Keratinocyte (primary cell): ENCODE results near the gene ZFP91.

Experiments used
- CTCF ChIP-seq, 3 experiments: IDR thresholded peaks in 1 of 3; conservative IDR thresholded peaks in 1 of 3; optimal IDR thresholded peaks in 1 of 3; 2 replicates in 2 of 3; 3 replicates in 1 of 3; pipeline versions ENCODE3 to v1.5.1; 2011; ENCODE audit warnings: low read length in 3 of 3, mild to moderate bottlenecking in 3 of 3, moderate library complexity in 2 of 3, control low read depth in 1 of 3, inconsistent platforms in 1 of 3; ENCODE audit not compliant: insufficient read depth in 2 of 3; ENCODE audit errors: extremely low read depth in 1 of 3
- EZH2 ChIP-seq: IDR thresholded peaks from one replicate; pipeline ENCODE4 v1.6.1; 2012; ENCODE audit warnings: inconsistent platforms, mild to moderate bottlenecking, low read length, moderate library complexity

- TF ChIP-seq CTCF (optimal IDR thresholded peaks at IDR 0.05 in 1 of 3, IDR thresholded peaks at IDR 0.05 in 1 of 3, conservative IDR thresholded peaks at IDR 0.05 in 1 of 3; ENCODE audit: extremely low read depth in 1 of 3, insufficient read depth in 2 of 3, low read length in 3 of 3) (no peak), EZH2 (no peak)
Measured at GRCh38 chr11:58560842-58561241, 18.0 kb upstream of the ZFP91 start.
